SJCRH30 (cell line): ENCODE results near the gene SLC37A2. TPM values are rescaled to one million over a fixed set of nuclear protein-coding genes. Genes with fewer than 3 reads are reported as not detected.
"Not testable (repeated sequence)": the region's sequence is repeated elsewhere in the genome, so short reads cannot be mapped to it uniquely, and the experiment has no call there.

Experiments
- DNase-seq, 2 experiments: peaks; one replicate each; pipeline ENCODE4 v3.0.0-alpha.2; 2015 to 2020
- H3K27ac ChIP-seq: fragments of 250-450 bp; sonication (Bioruptor Pico); 2 replicates; pipeline ENCODE4 v1.5.1; 2020; ENCODE audit warnings: mild to moderate bottlenecking, moderate library complexity
- H3K27me3 ChIP-seq: fragments of 250-450 bp; sonication (Bioruptor Pico); 2 replicates; pipeline ENCODE4 v1.5.1; 2020; ENCODE audit warnings: mild to moderate bottlenecking, moderate library complexity
- H3K36me3 ChIP-seq: fragments of 250-450 bp; sonication (Bioruptor Pico); 2 replicates; pipeline ENCODE4 v1.5.1; 2020; ENCODE audit warnings: mild to moderate bottlenecking, moderate library complexity
- H3K4me1 ChIP-seq: fragments of 250-450 bp; sonication (Bioruptor Pico); 2 replicates; pipeline ENCODE4 v1.5.1; 2020; ENCODE audit warnings: mild to moderate bottlenecking, moderate library complexity
- H3K4me3 ChIP-seq: fragments of 250-450 bp; sonication (Bioruptor Pico); 2 replicates; pipeline ENCODE4 v1.5.1; 2020; ENCODE audit warnings: mild to moderate bottlenecking, moderate library complexity
- H3K9me3 ChIP-seq: fragments of 250-450 bp; sonication (Bioruptor Pico); replicated peaks from 2 replicates; pipeline ENCODE4 v1.5.1; 2020; ENCODE audit warnings: mild to moderate bottlenecking, moderate library complexity
- total RNA-seq: library from RNA; depleted of rRNA; stranded (reverse); fragments of >200 nt; shearing (Covaris generic); gene quantifications from 2 replicates; pipeline ENCODE4 v1.2.3, GENCODE V29; 2014

The SLC37A2 gene
- total RNA-seq, 1 experiment from 2014 or later: 4.0 TPM

GRCh38 chr11:125085301-125086081 is 22.4 kb downstream of the SLC37A2 start:
- no peaks in the 10 kb centered on the region for H3K36me3 ChIP-seq
- H3K4me1 ChIP-seq: peaks cover 12% of the 10 kb centered on the region
- H3K27me3 ChIP-seq: no peaks in the 10 kb centered on the region
- H3K4me3 ChIP-seq: no peak overlapping the region
- no peak for DNase-seq
- H3K27ac ChIP-seq: no peak overlapping the region
- no peaks in the 10 kb centered on the region for H3K9me3 ChIP-seq

- no peak for DNase-seq
- no peaks in the 10 kb centered on the region for H3K36me3 ChIP-seq
- peaks cover 16% of the 10 kb centered on the region for H3K4me1 ChIP-seq
- no peaks in the 10 kb centered on the region for H3K27me3 ChIP-seq
- no peak overlapping the region for H3K27ac ChIP-seq
- H3K9me3 ChIP-seq: no peaks in the 10 kb centered on the region
- H3K4me3 ChIP-seq: no peak overlapping the region
Measured at GRCh38 chr11:125086633-125087296, 23.7 kb downstream of the SLC37A2 start.

- H3K4me3 ChIP-seq: no peak overlapping the region
- no peaks in the 10 kb centered on the region for H3K9me3 ChIP-seq
- DNase-seq: no peak
- H3K4me1 ChIP-seq: peaks cover 9% of the 10 kb centered on the region
- no peaks in the 10 kb centered on the region for H3K27me3 ChIP-seq
- H3K27ac ChIP-seq: no peak overlapping the region
- H3K36me3 ChIP-seq: no peaks in the 10 kb centered on the region
Measured at GRCh38 chr11:125088123-125088522, 25.0 kb downstream of the SLC37A2 start.

- no peak overlapping the region for H3K27ac ChIP-seq
- peaks cover 4% of the 10 kb centered on the region for H3K4me1 ChIP-seq
- no peak for DNase-seq
- no peak overlapping the region for H3K4me3 ChIP-seq
- H3K27me3 ChIP-seq: no peaks in the 10 kb centered on the region
- H3K36me3 ChIP-seq: no peaks in the 10 kb centered on the region
- H3K9me3 ChIP-seq: no peaks in the 10 kb centered on the region
Measured at GRCh38 chr11:125088576-125089455, 25.7 kb downstream of the SLC37A2 start.

- not testable (repeated sequence) for H3K9me3 ChIP-seq, H3K36me3 ChIP-seq, H3K4me1 ChIP-seq, H3K27ac ChIP-seq, H3K27me3 ChIP-seq, DNase-seq, H3K4me3 ChIP-seq
Measured at GRCh38 chr11:125089481-125089880, 26.4 kb downstream of the SLC37A2 start.

- not testable (repeated sequence) for H3K27me3 ChIP-seq, DNase-seq, H3K4me3 ChIP-seq, H3K4me1 ChIP-seq, H3K9me3 ChIP-seq, H3K36me3 ChIP-seq, H3K27ac ChIP-seq
Measured at GRCh38 chr11:125090151-125090550, 27.0 kb downstream of the SLC37A2 start.

GRCh38 chr11:125090816-125091215 is 27.7 kb downstream of the SLC37A2 start:
- Histone ChIP-seq H3K4me1 (peaks cover 4% of the 10 kb centered on the region), H3K36me3 (no peaks in the 10 kb centered on the region), H3K27ac (no peak overlapping the region), H3K27me3 (no peaks in the 10 kb centered on the region), H3K9me3 (no peaks in the 10 kb centered on the region), H3K4me3 (no peak overlapping the region)
- DNase-seq: no peak

- no peaks in the 10 kb centered on the region for H3K27me3 ChIP-seq
Measured at GRCh38 chr11:125091247-125091876, 28.3 kb downstream of the SLC37A2 start.

GRCh38 chr11:125091877-125092664 is 29.0 kb downstream of the SLC37A2 start:
- H3K27me3 ChIP-seq: no peaks in the 10 kb centered on the region
- H3K27ac ChIP-seq: no peak overlapping the region
- H3K36me3 ChIP-seq: no peaks in the 10 kb centered on the region
- DNase-seq: no peak
- no peak overlapping the region for H3K4me3 ChIP-seq
- peaks cover 4% of the 10 kb centered on the region for H3K4me1 ChIP-seq
- no peaks in the 10 kb centered on the region for H3K9me3 ChIP-seq

More at GRCh38 chr11:125091247-125091876, 28.3 kb downstream of the SLC37A2 start:
- DNase-seq: peak; percentile 56 to 85
- Histone ChIP-seq H3K27ac (peak overlapping the region; percentile 16; the same call in 1 of the 2 replicates), H3K9me3 (no peaks in the 10 kb centered on the region), H3K4me1 (peaks cover 4% of the 10 kb centered on the region), H3K36me3 (no peaks in the 10 kb centered on the region), H3K4me3 (no peak overlapping the region)

- Histone ChIP-seq H3K9me3 (no peaks in the 10 kb centered on the region), H3K36me3 (no peaks in the 10 kb centered on the region), H3K27me3 (no peaks in the 10 kb centered on the region), H3K4me1 (peaks cover 4% of the 10 kb centered on the region), H3K27ac (no peak overlapping the region), H3K4me3 (no peak overlapping the region)
- no peak for DNase-seq
Measured at GRCh38 chr11:125092669-125093068, 29.6 kb downstream of the SLC37A2 start.

- no peaks in the 10 kb centered on the region for H3K27me3 ChIP-seq
- H3K36me3 ChIP-seq: no peaks in the 10 kb centered on the region
- H3K9me3 ChIP-seq: no peaks in the 10 kb centered on the region
- H3K4me1 ChIP-seq: peaks cover 4% of the 10 kb centered on the region
- no peak overlapping the region for H3K27ac ChIP-seq
- H3K4me3 ChIP-seq: no peak overlapping the region
- no peak for DNase-seq
Measured at GRCh38 chr11:125093502-125093901, 30.4 kb downstream of the SLC37A2 start.

- DNase-seq: no peak
- Histone ChIP-seq H3K36me3 (no peaks in the 10 kb centered on the region), H3K9me3 (no peaks in the 10 kb centered on the region), H3K27ac (no peak overlapping the region), H3K27me3 (no peaks in the 10 kb centered on the region), H3K4me3 (no peak overlapping the region), H3K4me1 (peaks cover 4% of the 10 kb centered on the region)
Measured at GRCh38 chr11:125094731-125095130, 31.6 kb downstream of the SLC37A2 start.

GRCh38 chr11:125100136-125100535 is 37.0 kb downstream of the SLC37A2 start:
- no peak overlapping the region for H3K4me3 ChIP-seq
- DNase-seq: no peak
- no peak overlapping the region for H3K27ac ChIP-seq
- H3K9me3 ChIP-seq: no peaks in the 10 kb centered on the region
- no peaks in the 10 kb centered on the region for H3K36me3 ChIP-seq
- H3K4me1 ChIP-seq: no peaks in the 10 kb centered on the region
- no peaks in the 10 kb centered on the region for H3K27me3 ChIP-seq

GRCh38 chr11:125101596-125101995 is 38.5 kb downstream of the SLC37A2 start:
- H3K4me1 ChIP-seq: no peaks in the 10 kb centered on the region
- no peak overlapping the region for H3K4me3 ChIP-seq
- no peaks in the 10 kb centered on the region for H3K9me3 ChIP-seq
- no peak for DNase-seq
- H3K27ac ChIP-seq: no peak overlapping the region
- H3K27me3 ChIP-seq: no peaks in the 10 kb centered on the region
- no peaks in the 10 kb centered on the region for H3K36me3 ChIP-seq
